Measurements from ENCODE around the gene MEFV.

DNA sequence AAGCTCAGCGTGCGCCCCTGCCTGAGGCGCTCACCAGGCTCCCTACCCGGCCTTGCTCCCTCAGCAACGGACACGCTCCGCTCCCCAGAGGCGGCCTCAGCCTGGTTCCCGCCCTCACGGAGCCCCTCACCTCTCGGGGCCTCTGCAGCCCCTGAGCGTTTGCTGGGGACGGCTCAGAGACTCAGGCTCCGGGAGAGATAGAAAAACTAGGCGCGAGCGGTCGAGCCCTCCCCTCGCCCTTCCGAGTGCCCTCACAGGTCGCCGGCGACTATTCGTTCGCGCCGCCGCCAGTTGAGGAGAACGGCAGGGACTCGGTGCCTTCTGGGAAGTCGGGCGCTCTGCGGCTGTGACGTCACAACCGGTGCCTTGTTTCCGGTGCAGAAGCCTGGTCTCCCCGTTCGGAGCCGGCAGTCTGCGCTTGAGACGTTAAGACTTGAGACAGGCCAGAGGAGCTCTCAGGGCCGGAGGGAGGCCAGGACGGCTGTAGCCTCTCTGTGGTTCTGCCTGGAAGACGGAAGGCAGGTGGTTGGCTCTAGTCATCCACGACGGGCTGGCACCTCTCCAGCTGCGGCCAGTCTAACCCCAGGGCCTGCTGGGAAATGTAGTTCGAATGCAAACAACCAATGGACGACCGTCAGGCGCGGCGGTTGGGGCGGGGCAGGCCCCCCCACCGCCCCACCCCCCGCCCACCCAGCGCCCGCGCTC is 21.4 kb downstream of the MEFV start, which contains the start of gene ZNF200:
- TF ChIP-seq, protein P1, sequence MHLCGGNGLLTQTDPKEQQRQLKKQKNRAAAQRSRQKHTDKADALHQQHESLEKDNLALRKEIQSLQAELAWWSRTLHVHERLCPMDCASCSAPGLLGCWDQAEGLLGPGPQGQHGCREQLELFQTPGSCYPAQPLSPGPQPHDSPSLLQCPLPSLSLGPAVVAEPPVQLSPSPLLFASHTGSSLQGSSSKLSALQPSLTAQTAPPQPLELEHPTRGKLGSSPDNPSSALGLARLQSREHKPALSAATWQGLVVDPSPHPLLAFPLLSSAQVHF (CRISPR knock-in tag; IDR thresholded peaks at IDR 0.05): no peak
- TF ChIP-seq, protein P2, sequence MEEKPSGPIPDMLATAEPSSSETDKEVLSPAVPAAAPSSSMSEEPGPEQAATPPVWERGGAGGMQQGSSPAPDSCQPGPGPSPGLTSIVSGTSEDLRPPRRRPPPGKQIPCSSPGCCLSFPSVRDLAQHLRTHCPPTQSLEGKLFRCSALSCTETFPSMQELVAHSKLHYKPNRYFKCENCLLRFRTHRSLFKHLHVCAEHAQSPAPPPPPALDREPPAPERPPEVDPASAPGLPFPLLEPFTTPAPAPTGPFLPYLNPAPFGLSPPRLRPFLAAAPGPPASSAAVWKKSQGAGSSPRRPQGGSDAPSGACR (CRISPR knock-in tag; IDR thresholded peaks at IDR 0.05): peak; percentile 71; the same call in 1 of the 2 replicates
- TF ChIP-seq, protein P3, sequence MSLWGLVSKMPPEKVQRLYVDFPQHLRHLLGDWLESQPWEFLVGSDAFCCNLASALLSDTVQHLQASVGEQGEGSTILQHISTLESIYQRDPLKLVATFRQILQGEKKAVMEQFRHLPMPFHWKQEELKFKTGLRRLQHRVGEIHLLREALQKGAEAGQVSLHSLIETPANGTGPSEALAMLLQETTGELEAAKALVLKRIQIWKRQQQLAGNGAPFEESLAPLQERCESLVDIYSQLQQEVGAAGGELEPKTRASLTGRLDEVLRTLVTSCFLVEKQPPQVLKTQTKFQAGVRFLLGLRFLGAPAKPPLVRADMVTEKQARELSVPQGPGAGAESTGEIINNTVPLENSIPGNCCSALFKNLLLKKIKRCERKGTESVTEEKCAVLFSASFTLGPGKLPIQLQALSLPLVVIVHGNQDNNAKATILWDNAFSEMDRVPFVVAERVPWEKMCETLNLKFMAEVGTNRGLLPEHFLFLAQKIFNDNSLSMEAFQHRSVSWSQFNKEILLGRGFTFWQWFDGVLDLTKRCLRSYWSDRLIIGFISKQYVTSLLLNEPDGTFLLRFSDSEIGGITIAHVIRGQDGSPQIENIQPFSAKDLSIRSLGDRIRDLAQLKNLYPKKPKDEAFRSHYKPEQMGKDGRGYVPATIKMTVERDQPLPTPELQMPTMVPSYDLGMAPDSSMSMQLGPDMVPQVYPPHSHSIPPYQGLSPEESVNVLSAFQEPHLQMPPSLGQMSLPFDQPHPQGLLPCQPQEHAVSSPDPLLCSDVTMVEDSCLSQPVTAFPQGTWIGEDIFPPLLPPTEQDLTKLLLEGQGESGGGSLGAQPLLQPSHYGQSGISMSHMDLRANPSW (CRISPR knock-in tag; IDR thresholded peaks at IDR 0.05; ENCODE audit: borderline replicate concordance): no peak; the same call in 1 of the 2 replicates
- no peak; the same call in 1 of the 2 replicates for TF ChIP-seq ZFP1 (CRISPR knock-in tag; IDR thresholded peaks at IDR 0.05)
- TF ChIP-seq ZBTB7B (CRISPR knock-in tag; IDR thresholded peaks at IDR 0.05): no peak
- TF ChIP-seq MAFG (CRISPR knock-in tag; IDR thresholded peaks at IDR 0.05): no peak
- peak; percentile 89 for TF ChIP-seq HOXA3 (CRISPR knock-in tag; IDR thresholded peaks at IDR 0.05)
- TF ChIP-seq, protein P4, sequence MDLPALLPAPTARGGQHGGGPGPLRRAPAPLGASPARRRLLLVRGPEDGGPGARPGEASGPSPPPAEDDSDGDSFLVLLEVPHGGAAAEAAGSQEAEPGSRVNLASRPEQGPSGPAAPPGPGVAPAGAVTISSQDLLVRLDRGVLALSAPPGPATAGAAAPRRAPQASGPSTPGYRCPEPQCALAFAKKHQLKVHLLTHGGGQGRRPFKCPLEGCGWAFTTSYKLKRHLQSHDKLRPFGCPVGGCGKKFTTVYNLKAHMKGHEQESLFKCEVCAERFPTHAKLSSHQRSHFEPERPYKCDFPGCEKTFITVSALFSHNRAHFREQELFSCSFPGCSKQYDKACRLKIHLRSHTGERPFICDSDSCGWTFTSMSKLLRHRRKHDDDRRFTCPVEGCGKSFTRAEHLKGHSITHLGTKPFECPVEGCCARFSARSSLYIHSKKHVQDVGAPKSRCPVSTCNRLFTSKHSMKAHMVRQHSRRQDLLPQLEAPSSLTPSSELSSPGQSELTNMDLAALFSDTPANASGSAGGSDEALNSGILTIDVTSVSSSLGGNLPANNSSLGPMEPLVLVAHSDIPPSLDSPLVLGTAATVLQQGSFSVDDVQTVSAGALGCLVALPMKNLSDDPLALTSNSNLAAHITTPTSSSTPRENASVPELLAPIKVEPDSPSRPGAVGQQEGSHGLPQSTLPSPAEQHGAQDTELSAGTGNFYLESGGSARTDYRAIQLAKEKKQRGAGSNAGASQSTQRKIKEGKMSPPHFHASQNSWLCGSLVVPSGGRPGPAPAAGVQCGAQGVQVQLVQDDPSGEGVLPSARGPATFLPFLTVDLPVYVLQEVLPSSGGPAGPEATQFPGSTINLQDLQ (CRISPR knock-in tag; IDR thresholded peaks at IDR 0.05): no peak
